Forelimb muscle (tissue), 1 donor: ENCODE results near the gene CD99L2. TPM values are rescaled to one million over a fixed set of nuclear protein-coding genes. Genes with fewer than 3 reads are reported as not detected.
A peak's percentile ranks its signal among the peaks of the same experiment; 100 is the strongest.

ENCODE experiments used
- DNase-seq: peaks from one replicate; pipeline ENCODE4 v3.0.0-alpha.2; 2013; ENCODE audit warnings: low read depth
- polyA plus RNA-seq: library from polyadenylated mRNA; unstranded; fragments of 120-200 nt; gene quantifications from one replicate; pipeline ENCODE4 v1.2.1, GENCODE V29; 2013; ENCODE audit not compliant: insufficient read length

Gene CD99L2, protein sequence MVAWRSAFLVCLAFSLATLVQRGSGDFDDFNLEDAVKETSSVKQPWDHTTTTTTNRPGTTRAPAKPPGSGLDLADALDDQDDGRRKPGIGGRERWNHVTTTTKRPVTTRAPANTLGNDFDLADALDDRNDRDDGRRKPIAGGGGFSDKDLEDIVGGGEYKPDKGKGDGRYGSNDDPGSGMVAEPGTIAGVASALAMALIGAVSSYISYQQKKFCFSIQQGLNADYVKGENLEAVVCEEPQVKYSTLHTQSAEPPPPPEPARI
- polyA plus RNA-seq = 37.4 TPM

DNA sequence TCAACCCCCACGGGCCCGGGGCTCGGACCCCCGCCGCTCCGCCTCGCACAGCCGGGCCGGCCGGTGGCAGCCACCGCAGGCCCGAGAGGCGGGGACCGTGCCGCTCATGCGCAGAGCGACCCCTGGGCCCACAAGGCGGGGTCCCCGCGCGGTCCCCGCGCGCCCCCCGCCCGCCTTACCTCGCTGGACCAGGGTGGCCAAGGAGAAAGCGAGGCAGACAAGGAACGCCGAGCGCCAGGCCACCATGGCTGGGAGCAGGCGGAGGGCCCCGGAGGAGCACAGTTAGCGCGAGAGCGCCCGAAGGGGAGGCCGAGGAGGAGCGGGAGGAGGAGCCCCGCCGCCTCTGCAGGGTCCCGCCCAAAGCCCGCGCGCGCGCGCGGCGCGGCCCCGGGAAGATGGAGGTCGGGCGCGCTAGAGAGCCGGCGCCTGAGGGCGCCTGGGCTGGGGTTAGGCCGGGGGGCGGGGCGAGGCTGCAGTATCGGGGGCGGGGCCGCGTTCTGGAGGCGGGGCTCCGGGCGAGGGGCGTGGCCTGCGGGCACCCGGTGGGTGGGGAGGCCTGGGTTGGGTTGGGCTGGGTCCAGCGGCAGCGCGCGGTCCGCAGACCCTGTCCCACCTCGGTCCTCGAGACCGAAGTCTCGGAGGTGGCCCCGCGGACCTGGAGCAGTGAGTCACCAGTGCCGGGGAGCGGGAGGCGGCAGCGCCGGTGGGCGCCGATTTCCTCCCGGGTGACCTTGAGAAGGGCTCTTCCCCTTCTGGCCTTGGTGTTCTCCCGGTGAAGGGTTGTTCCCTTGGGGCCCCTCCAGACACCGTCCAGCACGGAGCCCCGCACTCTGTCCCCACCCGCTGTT is at the start of gene CD99L2:
Gene CD99L2, minus strand, starts transcription at position 326 of the 848 bp plus-strand sequence. Its CDS starts 80 bp downstream, at position 246.
- peak; percentile 60 for DNase-seq

DNA sequence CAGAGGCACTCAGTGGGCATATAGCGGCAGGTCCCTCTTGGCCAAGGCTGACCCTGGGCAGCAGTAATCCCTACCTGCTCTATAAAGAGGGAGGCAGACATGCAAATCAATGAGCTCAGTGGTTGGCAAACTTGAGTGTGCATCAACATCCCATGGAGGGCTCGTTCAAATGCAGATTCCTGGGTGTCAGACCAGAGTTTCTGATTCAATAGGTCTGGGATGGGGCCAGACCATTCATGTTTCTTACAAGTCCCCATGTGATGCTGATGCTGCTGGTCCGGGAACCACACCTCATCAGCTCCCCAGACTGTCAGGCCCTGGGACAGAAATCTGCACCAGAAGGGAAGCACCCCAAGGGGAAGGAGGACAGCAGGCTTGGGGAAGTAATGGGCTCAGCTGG is 45.8 kb upstream of the CD99L2 start:
- DNase-seq = no peak

DNA sequence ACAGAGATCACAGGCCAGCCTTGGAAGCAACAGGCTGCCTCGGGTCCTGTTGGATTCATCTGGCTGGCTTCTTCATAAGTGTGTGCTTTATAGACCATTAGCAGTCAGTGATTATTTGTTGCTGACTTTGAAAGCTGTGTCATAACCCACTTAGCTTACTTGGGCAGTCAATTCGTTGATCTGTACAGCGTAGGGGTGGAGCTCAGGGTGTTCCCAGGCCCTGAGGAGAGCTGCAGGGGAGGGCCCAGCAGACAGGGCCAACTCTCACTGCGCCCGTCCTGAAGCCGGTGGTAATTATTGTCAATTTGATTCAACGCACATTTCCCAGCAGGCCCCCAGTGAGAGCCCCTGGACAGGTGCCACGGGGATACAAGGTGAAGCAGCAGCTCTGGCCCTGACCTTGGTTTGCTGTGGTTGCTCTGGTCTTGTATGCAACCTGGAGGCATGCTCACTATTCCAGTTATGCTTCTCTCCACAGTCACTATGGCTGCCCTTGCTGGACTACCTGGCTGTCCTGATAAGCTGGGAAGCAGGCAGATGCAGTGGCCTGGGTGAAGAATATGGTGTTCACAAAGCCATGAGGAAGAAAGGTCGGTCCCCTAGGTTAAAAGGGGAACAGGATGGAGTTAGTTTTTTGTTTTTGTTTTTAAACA is 44.6 kb upstream of the CD99L2 start:
- DNase-seq = no peak

DNA sequence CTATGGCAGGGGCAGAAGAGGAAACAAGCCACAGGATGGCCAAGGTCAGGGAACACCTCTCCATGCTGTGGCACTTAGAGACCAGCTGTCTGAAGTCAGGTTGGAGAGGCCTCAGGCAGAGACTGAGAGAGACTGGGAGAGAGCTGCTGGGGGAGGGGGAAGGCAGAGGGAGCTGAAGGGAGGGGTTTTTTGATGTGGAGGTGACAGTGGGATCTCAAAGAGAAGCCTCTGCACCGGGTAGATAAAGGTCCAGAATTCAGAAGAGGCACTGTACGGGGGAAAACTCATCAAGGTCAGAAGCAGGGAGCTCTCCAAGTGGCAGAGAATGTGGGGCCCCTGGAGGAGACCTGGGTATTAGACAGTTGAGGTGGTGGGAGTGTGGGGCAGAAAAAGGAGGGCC is 43.1 kb upstream of the CD99L2 start:
- no peak for DNase-seq

DNA sequence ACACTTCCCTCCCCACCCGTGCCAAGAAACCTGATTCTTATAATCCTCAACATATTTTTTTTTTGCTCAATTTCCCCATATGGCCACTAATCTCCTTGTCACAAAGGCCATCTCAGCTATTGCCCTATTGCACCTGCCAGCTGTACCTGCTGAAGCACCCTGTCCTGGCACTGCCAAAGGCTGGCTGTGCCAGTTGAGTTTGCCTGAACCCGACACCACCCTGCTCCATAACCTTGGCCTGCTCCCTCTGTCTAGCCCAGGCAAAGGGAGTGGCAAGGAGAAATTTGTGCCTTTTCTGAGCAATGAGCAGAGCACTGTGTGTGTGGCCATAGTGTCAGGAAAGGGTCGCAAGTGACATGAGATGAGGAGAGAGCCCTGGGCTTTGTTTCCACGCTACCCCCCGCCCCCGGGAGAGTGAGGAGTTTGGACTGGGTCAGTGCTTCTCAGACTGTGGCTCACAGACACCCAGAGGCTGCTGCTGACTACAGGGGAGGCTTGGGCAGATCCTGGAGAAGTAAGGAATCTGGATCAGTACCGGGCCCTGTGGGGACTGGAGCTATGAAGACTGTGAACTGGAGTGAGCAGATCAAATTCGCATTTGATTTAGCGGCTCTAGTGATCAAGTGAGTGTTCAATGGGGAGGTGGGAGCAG is 42.5 kb upstream of the CD99L2 start:
- no peak for DNase-seq

DNA sequence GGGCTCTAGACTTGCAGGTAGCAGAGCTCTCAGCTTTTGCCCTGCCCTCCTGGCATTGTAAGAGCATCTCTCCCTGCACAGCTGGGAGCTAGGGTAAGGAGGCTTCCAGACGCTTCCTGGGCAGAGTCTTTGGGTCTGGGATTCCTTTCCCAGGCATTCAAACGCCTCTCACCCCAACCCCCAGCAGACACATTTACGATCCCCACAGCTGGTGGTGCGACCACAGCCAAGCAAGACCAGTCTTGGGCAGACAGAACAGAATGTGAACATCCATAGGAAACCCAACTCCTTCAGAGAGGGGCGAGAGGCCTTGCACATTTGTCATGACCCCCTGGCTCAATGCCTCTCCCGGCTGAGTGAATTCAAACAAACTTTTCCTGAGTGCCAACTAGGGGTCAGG is 38.1 kb upstream of the CD99L2 start:
- DNase-seq = no peak

DNA sequence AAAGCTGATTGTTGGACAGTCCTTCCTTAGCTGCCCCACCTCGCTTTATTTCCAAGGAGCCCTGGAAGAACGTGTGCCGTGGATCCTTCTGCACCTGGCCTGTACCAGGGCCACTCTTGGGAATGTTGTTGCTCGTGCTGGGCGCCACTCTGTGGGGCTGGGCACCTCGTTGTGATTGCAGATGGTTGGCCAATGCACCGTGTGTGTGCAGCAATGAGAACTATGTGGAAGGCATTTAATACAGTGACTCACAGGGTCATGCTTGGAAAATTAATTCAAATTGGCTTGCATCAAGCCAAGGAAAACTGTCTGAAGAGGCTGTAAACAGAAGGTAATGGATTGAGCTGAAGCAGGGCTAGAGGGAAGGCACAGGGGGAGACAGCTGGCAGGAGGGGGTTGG is 37.0 kb upstream of the CD99L2 start:
- no peak for DNase-seq

DNA sequence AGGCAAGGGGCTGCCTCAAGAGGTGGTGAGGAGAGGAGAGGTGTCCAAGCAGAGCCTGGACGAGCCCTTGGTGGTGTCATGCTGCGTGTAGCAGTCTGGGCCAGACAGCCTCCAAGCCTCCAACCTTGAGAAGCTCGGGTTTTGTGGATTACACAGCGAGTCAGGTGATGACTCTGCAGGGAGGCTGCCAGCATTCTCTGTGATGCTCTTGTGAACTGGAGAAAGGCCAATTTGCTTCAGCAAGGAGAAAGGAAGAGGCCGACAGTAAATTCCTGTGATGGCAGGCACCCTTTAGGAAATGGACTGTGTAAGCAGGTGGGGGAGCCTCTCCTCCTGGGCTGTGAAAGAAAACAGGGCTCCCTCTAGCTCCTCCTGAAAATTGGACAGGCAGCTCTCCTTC is 36.0 kb upstream of the CD99L2 start:
- DNase-seq = no peak

DNA sequence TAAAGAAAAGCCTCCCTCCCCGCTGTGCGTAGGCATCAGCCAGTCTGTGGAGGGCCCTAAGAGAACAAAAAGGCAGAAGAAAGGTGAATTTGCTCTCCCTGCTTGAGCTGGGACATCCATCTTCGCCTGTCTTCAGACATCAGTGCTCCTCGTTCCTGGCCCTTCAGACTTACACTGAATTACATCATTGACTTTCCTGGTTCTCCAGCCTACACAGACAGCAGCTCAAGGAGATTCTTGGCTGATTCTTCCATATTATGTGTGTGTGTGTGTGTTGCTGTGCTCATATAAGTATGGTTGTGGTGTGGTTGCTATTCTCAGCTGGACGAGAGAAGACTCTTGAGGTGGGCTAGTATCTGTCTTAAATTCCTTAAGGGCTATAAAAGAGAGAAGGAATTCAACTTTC is 35.5 kb upstream of the CD99L2 start:
- DNase-seq = no peak

DNA sequence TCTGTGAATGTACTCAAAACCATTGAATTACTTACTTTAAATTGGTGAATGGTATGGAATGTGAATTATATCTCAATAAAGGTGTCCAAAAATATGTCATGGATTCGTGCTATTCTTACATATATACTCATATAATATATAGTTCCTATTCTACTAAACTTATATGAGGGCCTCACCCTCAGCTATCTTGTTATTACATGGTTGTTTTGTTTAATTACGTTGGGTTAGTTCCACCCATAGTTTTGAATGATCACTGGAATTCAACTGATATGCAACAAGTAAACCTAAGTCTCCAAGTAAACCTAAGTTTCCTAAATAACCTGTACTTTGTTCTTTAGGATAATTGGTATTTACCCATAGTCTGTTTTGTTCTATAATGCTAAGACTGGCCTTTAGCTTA is 30.6 kb upstream of the CD99L2 start:
- no peak for DNase-seq

DNA sequence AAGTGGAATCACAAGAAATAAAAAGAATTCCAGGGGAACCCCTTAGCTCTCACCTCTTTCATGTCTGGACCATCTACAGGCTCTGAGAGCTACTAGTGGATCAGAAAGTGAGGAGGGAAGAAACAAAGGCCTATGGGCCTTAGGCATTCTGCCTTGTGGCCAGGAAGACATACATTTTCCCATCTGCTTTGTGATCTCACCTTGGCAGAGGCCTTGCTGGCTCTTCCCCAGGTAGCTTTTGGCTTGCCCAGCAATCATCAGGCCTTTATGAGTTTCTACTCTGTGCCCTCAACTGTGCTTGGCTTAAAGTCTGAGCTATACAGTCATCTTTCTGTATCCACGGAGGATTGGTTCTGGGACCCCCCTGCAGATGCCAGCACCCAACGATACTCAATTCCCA is 28.3 kb upstream of the CD99L2 start:
- no peak for DNase-seq

DNA sequence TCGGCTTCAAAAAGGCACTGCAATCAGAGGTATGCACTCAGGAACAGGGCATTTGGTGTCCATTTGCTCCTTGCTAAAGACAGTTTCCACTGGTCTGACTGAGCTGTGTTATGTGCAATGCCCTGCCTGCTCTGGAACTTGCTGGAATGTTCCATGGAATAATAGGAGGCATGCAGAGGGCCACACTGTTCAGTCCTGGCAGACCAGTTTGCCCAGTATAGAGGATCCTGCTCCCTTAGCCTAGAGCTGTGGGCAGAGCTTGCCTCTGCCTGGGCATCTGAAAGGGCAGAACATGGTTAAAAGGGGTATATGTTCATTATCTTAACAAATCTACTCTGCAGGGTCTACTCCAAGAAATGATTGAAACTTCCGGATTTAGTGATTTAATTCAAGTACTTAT is 27.8 kb upstream of the CD99L2 start:
- no peak for DNase-seq

DNA sequence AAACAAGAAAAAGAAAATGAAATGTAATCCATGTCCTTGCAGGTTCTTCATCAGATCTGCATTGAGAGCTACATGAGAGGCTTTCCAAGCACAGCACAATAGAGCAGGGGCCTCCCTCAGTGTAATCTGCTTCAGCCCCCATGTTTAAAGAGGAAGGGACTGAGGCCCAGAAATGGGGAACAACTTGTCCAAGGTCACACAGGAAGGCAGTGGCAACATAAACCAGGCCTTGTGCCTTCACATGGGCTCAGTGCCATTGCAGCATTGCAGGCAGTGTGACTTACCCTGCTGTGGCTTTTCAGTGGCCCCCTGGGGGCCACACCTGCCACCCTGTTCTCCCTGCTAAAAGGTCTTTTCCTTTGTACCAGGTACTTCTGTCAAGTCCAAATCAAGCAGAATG is 20.9 kb upstream of the CD99L2 start:
- no peak for DNase-seq

DNA sequence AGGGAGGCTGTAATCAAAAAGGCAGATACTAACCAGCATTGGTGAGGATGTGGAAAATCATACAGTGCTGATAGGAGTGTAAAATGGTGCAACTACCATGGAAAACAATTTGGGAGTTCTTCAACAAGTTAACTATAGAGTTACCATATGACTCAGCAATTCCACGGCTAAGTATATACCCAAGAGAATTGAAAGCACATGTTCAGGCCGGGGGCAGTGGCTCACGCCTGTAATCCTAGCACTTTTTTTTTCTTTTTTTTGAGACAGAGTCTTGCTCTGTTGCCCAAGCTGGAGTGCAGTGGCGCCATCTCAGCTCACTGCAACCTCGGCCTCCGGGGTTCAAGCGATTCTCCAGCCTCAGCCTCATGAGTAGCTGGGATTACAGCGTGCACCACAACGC is 15.0 kb upstream of the CD99L2 start:
- DNase-seq = no peak

DNA sequence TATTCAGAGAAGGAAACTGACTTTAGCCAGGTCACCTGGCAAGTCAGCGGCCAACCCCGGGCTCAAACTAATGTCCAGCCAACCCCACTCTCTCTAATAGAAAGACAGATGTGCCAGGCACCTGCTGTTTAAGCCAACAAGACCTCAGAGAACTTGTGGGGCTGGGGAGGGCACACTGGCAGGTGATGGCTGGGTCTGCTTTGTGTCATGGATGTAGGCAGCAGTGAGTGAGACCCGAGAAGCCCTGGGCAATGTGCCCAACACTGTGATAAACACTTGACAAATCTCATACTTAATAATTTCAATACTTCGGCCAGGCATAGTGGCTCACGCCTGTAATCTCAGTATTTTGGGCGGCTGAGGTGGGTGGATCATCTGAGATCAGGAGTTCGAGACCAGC is 9.0 kb upstream of the CD99L2 start:
- no peak for DNase-seq

DNA sequence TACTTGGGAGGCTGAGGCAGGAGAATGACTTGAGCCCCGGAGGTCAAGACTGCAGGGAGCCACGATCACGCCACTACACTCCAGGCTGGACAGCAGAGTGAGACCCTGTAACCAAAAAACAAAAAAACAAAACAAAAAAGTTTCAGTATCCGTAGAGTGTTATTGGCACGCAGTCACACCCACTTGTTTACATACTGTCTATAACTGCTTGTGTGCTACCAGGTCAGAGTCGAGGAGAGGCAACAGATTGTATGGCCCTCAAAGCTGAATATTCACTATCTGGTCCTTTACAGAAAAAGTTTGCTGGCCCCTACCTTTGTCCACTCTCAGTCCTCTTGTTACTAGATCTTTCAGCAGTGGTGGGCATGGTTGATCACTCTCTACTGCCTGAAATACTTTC is 8.2 kb upstream of the CD99L2 start:
- DNase-seq = no peak

DNA sequence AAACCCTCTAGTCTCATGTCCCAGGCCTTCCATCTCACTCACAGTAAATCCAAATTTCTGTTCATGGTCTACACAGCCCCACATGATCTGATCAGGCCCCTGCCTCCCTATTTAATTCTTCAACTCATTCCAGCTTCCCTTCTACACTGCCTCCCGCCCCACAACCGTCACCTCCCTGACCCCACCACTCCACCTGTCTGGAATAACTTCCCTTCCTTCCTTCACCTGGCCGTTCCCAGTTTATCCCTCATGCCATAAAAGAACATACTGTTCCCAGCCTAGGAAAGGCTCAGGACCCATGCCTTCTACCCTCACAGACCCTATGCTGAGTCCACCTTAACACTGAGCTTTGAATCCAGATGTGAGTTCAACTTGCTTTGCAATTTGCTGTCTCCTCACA is 6.8 kb upstream of the CD99L2 start:
- no peak for DNase-seq

DNA sequence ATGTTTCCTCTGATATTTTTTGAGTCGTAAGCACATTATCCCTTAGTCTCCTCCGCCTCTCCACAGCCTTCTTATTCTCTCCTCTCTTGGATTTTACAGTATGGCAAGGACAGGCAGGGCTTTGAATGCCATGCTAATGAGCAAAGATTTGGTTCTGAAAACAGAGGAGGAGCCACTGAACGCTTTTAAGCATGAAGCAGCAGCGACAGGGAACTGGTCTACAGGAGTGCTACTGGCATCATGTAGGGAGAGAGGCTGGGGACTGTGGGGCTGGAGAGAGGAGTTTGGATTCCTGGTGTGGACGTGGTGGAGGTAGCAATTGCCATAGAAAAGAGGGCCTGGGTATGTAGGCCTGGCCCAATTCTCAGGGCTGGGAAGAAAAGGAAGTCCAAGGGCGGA is 4.6 kb upstream of the CD99L2 start:
- DNase-seq = no peak

DNA sequence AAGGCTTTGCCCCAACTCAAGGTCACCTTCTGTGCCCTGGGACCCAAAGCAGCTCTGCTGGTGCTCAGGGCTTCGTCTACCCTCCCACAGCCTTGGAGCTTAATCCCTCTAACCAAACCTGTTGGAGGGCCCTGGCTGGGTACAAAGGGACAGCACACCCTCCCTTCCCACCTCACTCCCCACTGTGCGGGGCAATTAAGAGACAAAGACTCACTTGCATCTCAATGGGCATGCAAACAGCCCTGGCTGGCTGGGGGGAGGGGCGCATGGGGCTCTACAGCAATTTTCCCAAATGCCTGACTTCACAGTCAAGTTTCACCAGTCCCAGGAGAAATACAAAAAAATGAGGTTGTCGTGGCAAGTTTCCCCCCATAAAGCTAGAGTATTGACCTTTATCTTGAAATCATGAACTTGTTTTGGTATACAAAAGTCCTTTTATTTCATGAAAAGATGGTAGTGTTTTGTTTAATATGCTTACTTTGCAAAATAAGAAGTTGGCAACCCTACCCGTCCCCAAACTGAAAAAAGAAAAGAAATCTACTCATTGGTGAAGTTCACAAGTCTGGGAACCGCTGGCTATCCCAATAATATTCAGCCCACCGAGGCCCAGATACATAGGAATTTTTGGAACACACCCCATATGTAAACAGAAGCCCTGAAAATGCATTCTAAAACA is 4.1 kb upstream of the CD99L2 start:
- DNase-seq = no peak

DNA sequence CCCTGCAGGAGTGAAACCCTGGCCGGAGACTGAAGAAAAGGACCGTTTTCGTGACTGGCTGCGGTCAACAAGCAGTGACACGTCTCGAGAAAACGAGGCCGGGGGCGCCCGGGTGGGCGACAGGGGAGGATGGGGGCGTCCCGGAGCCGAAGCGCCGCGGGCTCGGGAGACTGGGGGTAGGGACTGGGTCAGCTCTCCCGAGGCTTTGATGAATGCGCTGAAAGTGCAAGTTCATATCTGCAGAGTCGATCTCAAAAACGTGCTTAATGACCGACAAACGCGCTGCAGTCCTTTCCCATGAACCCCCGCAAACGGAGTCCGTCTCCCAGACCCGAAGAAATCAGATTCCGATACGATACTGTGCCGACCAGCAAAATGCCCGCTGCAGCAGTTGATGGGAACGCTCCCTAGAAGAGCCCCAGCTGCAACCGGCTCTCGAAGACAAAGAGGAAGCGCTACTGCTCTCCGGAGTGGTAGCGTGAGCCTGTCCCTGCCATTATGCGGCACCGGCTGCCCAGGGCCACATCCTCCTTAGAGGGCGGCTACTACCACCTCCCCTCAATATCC is 806 bp upstream of the CD99L2 start:
- DNase-seq = no peak
